GM12892 (cell line): ENCODE data around the gene ANKRD60.

ENCODE experiments used
- DNase-seq: peaks from one replicate; pipeline ENCODE4 v3.0.0; 2011; ENCODE audit not compliant: insufficient read length
- FAIRE-seq: peaks from 2 replicates; lab custom pipeline; 2011; peaks lifted over from hg19 to GRCh38; lab: Jason Lieb, UNC
- POLR2A ChIP-seq: IDR thresholded peaks from 2 replicates; pipeline ENCODE4 v1.6.1; 2011; ENCODE audit warnings: low read depth, low read length, control low read depth
- POLR2AphosphoS5 ChIP-seq: IDR thresholded peaks from 2 replicates; pipeline ENCODE4 v1.6.1; 2011; ENCODE audit warnings: low read depth, low read length, control low read depth
- TAF1 ChIP-seq: IDR thresholded peaks from 2 replicates; pipeline ENCODE4 v1.6.1; 2011; ENCODE audit warnings: low read depth, mild to moderate bottlenecking, control low read depth, low read length, borderline replicate concordance

Gene ANKRD60

DNA sequence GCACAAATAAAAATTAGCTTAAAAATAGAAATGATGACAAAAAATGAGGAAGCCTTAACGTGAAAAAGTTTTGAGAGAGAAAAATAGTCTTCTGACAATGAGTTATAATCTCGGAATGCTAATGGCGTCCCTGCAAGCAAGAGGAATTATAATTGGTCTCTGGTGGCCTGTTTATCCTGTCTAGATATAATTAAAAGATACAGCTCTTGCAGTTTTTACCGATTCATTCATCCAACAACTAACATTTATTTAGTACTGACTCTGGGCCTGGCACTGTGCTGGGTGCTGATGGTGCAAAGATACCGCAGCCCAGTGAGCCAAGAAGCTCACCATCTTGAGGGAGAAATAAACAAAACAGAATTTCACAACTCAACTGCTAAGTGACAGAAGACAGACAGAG lies 31.6 kb upstream of the ANKRD60 start:
- no peak for TF ChIP-seq POLR2AphosphoS5
- no peak for TF ChIP-seq TAF1
- no peak for TF ChIP-seq POLR2A
- no peak for FAIRE-seq

DNA sequence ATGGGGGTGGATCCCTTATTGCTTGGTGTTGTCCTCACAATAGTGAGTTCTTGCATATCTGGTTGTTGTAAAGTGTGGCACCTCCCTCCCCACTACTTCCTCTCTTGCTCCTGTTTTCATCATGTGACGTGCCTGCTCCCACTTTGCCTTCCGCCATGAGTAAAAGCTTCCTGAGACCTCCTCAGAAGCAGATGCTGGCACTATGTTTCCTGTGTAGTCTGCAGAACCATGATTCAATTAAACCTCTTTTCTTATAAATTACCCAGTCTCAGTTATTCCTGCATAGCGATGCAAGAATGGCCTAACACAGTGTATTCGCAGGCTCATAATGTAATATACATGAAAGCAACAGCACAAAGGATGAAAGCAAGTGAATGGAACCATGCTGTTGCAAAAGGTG lies 28.4 kb upstream of the ANKRD60 start:
- no peak for FAIRE-seq

More for the DNA sequence above, 31.6 kb upstream of the ANKRD60 start:
- DNase-seq = no peak

DNA sequence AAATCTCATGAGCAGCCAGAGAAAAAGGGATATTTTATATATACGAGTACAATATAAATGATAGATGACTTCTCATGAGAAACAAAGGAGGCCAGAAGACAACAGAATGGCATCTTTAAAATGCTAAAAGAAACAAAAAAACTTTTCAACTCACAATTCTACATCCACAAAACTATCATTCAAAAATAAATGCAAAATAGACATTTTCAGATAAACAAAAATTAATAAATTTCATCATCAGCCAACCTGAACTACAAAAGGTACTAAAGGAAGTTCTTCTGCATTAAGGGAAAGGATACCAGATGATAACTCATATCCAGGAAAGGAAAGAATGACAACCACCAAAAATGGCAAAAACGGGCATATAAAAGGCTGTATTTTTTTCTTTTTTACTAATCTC lies 27.9 kb upstream of the ANKRD60 start:
- TF ChIP-seq TAF1 = no peak
- TF ChIP-seq POLR2A = no peak
- no peak for TF ChIP-seq POLR2AphosphoS5
- FAIRE-seq (no peak), DNase-seq (no peak)

More for the DNA sequence above, 28.4 kb upstream of the ANKRD60 start:
- no peak for TF ChIP-seq POLR2AphosphoS5
- TF ChIP-seq TAF1 = no peak
- no peak for TF ChIP-seq POLR2A
- no peak for DNase-seq

DNA sequence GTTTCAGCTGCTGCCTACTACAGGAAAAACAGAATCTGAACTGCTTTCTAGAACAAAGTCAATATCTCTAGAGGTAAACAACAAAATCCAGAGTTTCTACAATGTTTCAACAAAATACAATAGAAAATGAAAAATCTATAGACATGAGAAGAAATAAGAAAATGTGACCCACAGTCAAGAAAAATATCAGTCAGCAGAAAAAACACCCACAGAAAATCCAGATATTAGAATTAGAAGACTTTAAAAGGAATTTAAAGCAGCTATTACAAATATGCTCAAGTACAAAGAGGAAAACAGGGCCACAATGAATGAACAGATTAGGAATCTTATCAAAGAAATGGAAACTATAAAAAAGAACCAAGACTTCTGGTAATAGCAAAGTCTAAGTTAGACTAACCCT lies 26.4 kb upstream of the ANKRD60 start:
- TF ChIP-seq POLR2A (no peak), TAF1 (no peak), POLR2AphosphoS5 (no peak)
- DNase-seq = no peak

DNA sequence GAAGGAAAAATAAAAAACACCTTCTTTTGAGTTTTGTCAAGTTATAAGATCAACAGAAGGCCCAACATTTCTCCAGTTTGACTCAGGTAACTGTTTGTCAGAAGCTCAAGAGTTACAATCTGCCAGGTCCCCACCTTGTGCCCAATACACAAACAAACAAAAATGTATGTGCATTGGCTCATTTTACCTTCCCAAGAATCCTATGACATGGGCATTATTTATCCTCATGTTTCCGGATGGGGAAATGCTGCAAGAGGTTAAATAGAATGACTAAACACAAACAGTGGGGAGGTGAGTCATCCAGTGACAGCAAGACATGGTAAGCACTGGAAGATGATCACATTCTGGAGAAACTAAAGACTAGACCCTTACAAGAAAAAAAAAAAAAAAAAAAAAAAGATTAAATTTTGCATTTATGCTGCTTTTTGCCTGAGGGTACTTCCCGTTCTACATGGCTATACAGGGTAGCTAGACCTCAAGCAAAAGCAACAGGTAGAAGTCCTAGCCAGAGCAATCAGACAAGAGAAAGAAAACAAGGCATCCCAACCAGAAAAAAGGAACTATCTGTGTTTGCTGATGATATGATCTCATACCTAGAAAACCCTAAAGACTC lies 23.6 kb upstream of the ANKRD60 start:
- TF ChIP-seq POLR2AphosphoS5 (no peak), POLR2A (no peak), TAF1 (no peak)
- no peak for FAIRE-seq
- DNase-seq = no peak

More for the DNA sequence above, 26.4 kb upstream of the ANKRD60 start:
- FAIRE-seq = no peak

DNA sequence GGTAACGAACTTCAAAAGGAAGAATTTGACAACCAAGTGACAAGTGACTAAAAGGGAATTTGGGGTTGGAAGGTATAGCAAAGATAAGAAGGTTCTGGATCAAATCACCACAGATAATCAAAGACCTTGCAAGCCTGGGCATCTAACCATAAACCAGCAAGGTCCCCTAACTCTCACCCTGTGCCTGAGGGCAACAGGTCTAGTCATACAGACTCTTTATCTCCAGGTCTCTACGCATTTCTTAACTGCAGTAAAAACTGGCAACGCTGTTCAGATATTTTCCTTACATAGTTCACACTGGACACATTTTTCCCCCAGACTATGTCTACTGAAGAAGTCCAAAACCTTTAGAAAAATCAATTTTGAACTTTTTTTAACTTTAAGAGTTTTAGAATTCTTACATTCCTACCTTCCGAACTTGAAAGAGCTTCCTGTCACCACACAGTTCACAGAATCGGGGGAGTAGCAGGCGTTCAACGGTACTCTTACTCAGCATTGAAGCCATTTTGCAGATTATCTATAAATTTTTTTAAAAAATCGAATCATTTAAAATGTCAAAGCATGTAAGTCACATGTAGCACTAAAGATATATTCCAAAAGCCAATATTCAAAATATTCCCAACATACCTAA lies 23.0 kb upstream of the ANKRD60 start:
- FAIRE-seq (no peak), DNase-seq (no peak)
- TF ChIP-seq TAF1 = no peak
- TF ChIP-seq POLR2A = no peak

DNA sequence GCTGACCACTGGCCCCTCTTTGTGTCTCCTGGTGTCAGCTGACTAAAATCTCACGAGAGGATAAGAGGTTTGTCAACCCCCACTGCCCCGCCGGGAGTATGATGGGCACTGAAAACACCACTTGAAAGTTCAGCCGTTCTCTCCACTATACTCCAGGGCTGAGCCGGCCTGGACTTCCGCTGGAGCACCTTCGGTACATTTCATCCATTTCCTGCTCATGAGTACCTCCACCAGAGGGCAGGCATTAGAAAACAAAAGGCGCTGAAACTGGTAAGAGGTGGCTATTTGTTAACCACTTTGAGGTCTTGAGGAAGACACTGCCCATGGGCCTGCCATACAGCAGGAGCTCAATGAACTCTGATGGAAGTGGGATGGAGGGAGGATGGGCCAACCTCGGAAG lies 17.9 kb upstream of the ANKRD60 start:
- no peak for TF ChIP-seq TAF1
- no peak for TF ChIP-seq POLR2A
- no peak for TF ChIP-seq POLR2AphosphoS5
- FAIRE-seq = no peak
- DNase-seq = no peak

DNA sequence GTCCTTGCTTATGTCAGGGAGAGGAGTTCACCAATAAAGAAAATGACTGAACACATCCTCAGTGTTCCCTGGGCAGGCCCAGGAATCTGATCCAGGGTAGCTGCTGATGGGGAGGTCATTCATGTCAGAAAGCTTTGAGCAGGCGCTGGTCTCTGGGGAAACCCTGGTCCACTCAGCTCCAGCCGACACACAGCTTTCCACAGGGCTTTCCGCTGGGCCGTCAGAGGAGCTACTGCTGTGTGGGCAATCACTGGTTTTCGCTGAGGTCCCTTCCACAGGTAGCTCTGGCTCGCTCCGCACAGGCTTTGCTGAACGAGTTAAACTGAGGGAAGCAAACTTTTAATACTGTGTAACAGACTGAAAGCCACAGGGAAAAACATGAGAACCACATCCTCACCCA lies 17.5 kb upstream of the ANKRD60 start:
- FAIRE-seq (no peak), DNase-seq (no peak)
- TF ChIP-seq TAF1 (no peak), POLR2A (no peak)

DNA sequence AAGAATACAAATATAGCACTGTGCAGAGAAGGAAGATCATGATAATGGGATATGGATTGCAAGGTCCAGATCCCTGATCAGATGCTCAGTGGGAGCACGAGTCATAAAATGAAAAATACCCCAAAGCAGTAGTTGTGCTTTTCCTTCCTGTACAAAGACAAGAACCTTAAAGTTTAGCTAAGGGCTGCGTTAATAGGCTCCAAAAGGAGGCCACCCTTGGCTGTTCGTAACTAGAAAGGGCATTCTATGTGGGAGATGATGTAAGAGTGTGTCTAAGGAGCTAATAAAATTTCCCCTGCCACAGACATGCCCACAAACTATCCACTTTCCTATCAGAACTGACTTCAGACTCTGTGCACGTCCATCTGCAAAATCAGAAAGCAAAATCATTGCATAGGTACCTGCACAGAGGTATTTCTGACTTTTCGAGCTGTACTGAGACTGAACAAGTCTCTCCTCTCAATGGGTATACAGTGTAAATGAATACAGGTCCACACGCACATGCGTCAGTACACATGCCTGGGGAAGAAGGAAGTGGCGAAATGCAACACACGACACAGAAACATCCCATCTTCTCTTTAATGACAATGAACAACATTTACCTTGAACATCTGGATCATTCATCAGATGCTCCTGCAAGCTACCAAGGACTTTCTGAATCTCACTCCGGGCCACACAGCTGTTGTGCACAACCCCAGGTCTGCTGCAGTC lies 16.9 kb upstream of the ANKRD60 start:
- no peak for DNase-seq
- TF ChIP-seq POLR2AphosphoS5 = no peak
- no peak for TF ChIP-seq TAF1
- TF ChIP-seq POLR2A = no peak
- no peak for FAIRE-seq

DNA sequence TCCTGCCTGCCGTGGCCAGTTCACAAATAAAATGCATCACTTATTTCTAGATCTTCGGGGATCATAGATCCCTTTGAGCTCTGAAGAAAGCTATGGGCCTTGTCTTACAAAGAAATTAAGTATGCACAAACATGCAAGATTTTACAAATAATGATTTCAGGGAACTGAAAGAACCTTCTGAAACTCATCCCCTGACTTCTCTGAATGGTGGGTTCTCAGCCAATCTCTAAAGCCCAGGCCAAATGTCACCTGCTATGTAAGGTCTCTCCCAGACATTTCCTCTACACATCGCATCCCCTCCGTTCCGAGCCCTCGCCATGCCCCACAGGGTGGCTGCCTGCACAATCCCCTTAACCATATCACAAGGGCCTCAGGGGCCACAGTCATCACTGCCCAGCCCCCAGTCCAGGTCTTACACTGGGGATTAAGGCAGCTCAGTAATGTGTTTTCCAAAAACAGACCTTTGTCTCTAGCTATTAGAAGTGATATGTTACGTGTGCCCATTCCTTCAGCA lies 16.1 kb upstream of the ANKRD60 start:
- FAIRE-seq = no peak
- TF ChIP-seq TAF1 (no peak), POLR2A (no peak), POLR2AphosphoS5 (no peak)
- no peak for DNase-seq

DNA sequence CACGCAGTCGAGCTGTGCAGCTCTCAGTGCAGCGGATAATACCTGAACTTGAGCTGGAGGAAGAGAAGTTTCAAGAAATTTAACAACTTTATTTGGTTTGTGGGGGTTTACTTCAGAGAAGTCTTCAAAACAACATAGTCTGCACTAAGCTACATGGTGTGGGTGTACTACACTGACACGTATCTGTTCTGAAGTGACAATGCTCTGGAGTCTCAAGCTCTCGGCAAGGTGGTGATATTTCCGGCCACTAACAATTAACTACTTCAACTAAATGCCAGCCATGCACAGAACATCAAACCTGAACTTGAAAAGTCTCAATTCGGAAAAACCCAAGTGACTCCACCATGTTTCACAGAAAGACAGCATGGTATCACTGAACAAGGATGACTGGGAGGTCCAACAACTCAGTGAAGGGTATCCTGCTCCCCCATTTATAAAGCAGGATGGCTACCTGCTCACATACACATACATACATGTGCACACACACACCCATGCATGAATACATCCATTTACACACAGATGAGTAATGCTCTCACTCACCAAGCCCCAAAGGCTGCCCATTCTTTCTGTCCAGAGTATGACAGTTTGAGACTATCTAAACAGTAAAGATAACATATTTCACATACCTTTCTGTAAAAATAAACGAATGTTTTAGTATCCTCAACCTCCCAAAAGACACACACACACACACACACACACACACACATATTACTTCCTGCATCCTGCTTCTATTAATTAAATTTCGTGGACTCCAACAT lies 15.4 kb upstream of the ANKRD60 start:
- FAIRE-seq (peak; percentile 30), DNase-seq (no peak)
- TF ChIP-seq POLR2AphosphoS5 (no peak), POLR2A (no peak), TAF1 (no peak)
